PC-9 (cell line): ENCODE results near the gene ACACA. TPM values are rescaled to one million over a fixed set of nuclear protein-coding genes. Genes with fewer than 3 reads are reported as not detected.
A peak's percentile ranks its signal among the peaks of the same experiment; 100 is the strongest.

Experiments
- BruUV-seq: library from RNA; stranded (reverse); fragments of 400-500 nt; replicated peaks from 2 replicates; lab custom pipeline; 2021; lab: Mats Ljungman, UMichigan
- CTCF ChIA-PET: fragments of 300-600 bp; sonication (Branson Sonifier 250); formaldehyde crosslinking; loops from one replicate; lab custom pipeline; 2022; ENCODE audit warnings: antibody characterized with exemption; lab: Charles Lee
- POLR2A ChIA-PET: fragments of 300-600 bp; sonication (Branson Sonifier 250); formaldehyde crosslinking; loops from one replicate; lab custom pipeline; 2022; ENCODE audit warnings: antibody characterized with exemption; ENCODE audit not compliant: unreplicated experiment; lab: Charles Lee
- DNase-seq, 2 experiments: peaks; one replicate each; pipeline versions ENCODE4 v3.0.0 to v3.0.0-alpha.2; 2015 to 2022; ENCODE audit warnings: mixed read lengths in 1 of 2
- H2AFZ ChIP-seq: fragments of 200-600 bp; sonication (generic); 2 replicates; pipeline ENCODE4 v1.8.1; 2017; ENCODE audit warnings: antibody characterized with exemption
- H3F3A ChIP-seq: fragments of 200-600 bp; sonication (generic); 2 replicates; pipeline ENCODE4 v1.8.1; 2017; ENCODE audit warnings: antibody characterized with exemption, mild to moderate bottlenecking, low read depth; ENCODE audit not compliant: insufficient read depth
- H3K27ac ChIP-seq: fragments of 200-600 bp; sonication (generic); 2 replicates; pipeline ENCODE4 v1.6.1; 2016; ENCODE audit warnings: mixed run types
- H3K27me3 ChIP-seq: fragments of 200-600 bp; sonication (generic); 2 replicates; pipeline ENCODE4 v1.6.1; 2016; ENCODE audit warnings: low read depth, mixed run types; ENCODE audit not compliant: insufficient read depth
- H3K36me3 ChIP-seq: fragments of 200-600 bp; sonication (generic); 2 replicates; pipeline ENCODE4 v1.6.1; 2016; ENCODE audit warnings: low read depth, mixed run types
- H3K4me1 ChIP-seq: fragments of 200-600 bp; sonication (generic); replicated peaks from 2 replicates; pipeline ENCODE4 v1.6.1; 2016; ENCODE audit warnings: mixed run types; ENCODE audit not compliant: insufficient read depth
- H3K4me2 ChIP-seq: fragments of 200-600 bp; sonication (generic); 2 replicates; pipeline ENCODE4 v1.6.1; 2017; ENCODE audit warnings: mixed run types
- H3K4me3 ChIP-seq: fragments of 200-600 bp; sonication (generic); 2 replicates; pipeline ENCODE4 v1.6.1; 2016; ENCODE audit warnings: mixed run types
- H3K79me2 ChIP-seq: fragments of 200-600 bp; sonication (generic); 2 replicates; pipeline ENCODE4 v1.6.1; 2017; ENCODE audit warnings: low read depth, mixed run types
- H3K9me2 ChIP-seq: fragments of 200-600 bp; sonication (generic); 2 replicates; pipeline ENCODE4 v1.8.1; 2017; ENCODE audit warnings: mild to moderate bottlenecking; ENCODE audit not compliant: insufficient read depth
- H3K9me3 ChIP-seq: fragments of 200-600 bp; sonication (generic); 2 replicates; pipeline ENCODE4 v1.8.1; 2016; ENCODE audit warnings: low read depth; ENCODE audit not compliant: insufficient read depth
- H4K20me1 ChIP-seq: fragments of 200-600 bp; sonication (generic); 2 replicates; pipeline ENCODE4 v1.8.1; 2017; ENCODE audit not compliant: insufficient read depth
- CTCF ChIP-seq: fragments of 200-600 bp; sonication (generic); conservative IDR thresholded peaks from 2 replicates; pipeline ENCODE4 v1.6.1; 2017; ENCODE audit warnings: mixed run types, antibody characterized with exemption, mild to moderate bottlenecking, moderate library complexity
- EZH2 ChIP-seq: fragments of 200-600 bp; sonication (generic); IDR thresholded peaks from 2 replicates; pipeline ENCODE4 v1.8.0; 2017; ENCODE audit warnings: antibody characterized with exemption, low read depth
- intact Hi-C: fragments of 100-400 bp; cut with micrococcal nuclease; formaldehyde crosslinking; loops from one replicate; pipeline ENCODE4 v1.10.0; 2022; ENCODE audit not compliant: unreplicated experiment
- total RNA-seq: library from RNA; stranded (reverse); gene quantifications from 2 replicates; pipeline ENCODE4 v1.2.3, GENCODE V29; 2021

Gene ACACA
- total RNA-seq, 1 experiment from 2014 or later: 185 TPM

GRCh38 chr17:37188157-37188556 is 218.5 kb downstream of the ACACA start:
- Histone ChIP-seq H3K9me2 (no peaks in the 10 kb centered on the region), H3K27ac (no peak overlapping the region), H3K4me2 (no peak overlapping the region), H3K36me3 (peaks cover 42% of the 10 kb centered on the region), H2AFZ (no peak overlapping the region), H3K4me1 (peaks cover 4% of the 10 kb centered on the region), H3K27me3 (no peaks in the 10 kb centered on the region), H3F3A (peaks cover 24% of the 10 kb centered on the region), H3K79me2 (no peaks in the 10 kb centered on the region), H4K20me1 (peaks cover 10% of the 10 kb centered on the region), H3K9me3 (no peaks in the 10 kb centered on the region), H3K4me3 (no peak overlapping the region)
- CTCF ChIA-PET: no interaction called here
- DNase-seq: no peak
- TF ChIP-seq CTCF (no peak), EZH2 (no peak)
- intact Hi-C loops: no loop called here
- POLR2A ChIA-PET: interaction anchor here (0.7 kb wide), 1 partner anchor 9 kb away, joined by 5 read pairs; no protein-coding TSS in a partner anchor
- BruUV-seq: no TSS peak

GRCh38 chr17:37187262-37187661 is 219.4 kb downstream of the ACACA start:
- H3F3A ChIP-seq: peaks cover 28% of the 10 kb centered on the region
- H3K4me2 ChIP-seq: no peak overlapping the region
- no peaks in the 10 kb centered on the region for H3K9me3 ChIP-seq
- no TSS peak for BruUV-seq
- H4K20me1 ChIP-seq: peaks cover 12% of the 10 kb centered on the region
- H3K79me2 ChIP-seq: no peaks in the 10 kb centered on the region
- H3K9me2 ChIP-seq: no peaks in the 10 kb centered on the region
- DNase-seq: no peak
- ChIA-PET CTCF (no interaction called here), POLR2A (no interaction called here)
- H2AFZ ChIP-seq: no peak overlapping the region
- H3K4me3 ChIP-seq: no peak overlapping the region
- H3K27ac ChIP-seq: no peak overlapping the region
- peaks cover 42% of the 10 kb centered on the region for H3K36me3 ChIP-seq
- no peaks in the 10 kb centered on the region for H3K27me3 ChIP-seq
- TF ChIP-seq EZH2: no peak
- no peak for TF ChIP-seq CTCF
- H3K4me1 ChIP-seq: peaks cover 13% of the 10 kb centered on the region
- intact Hi-C loops: no loop called here

- Histone ChIP-seq H3K4me3 (no peak overlapping the region), H3F3A (peaks cover 36% of the 10 kb centered on the region), H3K27ac (peak overlapping the region; percentile 26), H3K4me2 (0 out of 2 replicates have a peak overlapping the region, but pooled peaks have one; percentile 6), H3K36me3 (peaks cover 52% of the 10 kb centered on the region), H3K9me3 (0 out of 2 replicates have a peak, but pooled peaks cover 3% of the 10 kb centered on the region), H3K27me3 (no peaks in the 10 kb centered on the region), H3K4me1 (peaks cover 37% of the 10 kb centered on the region), H4K20me1 (peaks cover 9% of the 10 kb centered on the region; the same call in 1 of the 2 replicates), H2AFZ (no peak overlapping the region), H3K9me2 (no peaks in the 10 kb centered on the region), H3K79me2 (peaks cover 17% of the 10 kb centered on the region; the same call in 1 of the 2 replicates)
- BruUV-seq: no TSS peak
- ChIA-PET POLR2A (no interaction called here), CTCF (no interaction called here)
- intact Hi-C loops: no loop called here
- peak in 1 of 2 experiments; percentile 46 for DNase-seq
- TF ChIP-seq EZH2 (no peak), CTCF (no peak)
Observed at GRCh38 chr17:37182786-37183465, 223.7 kb downstream of the ACACA start.
